HepG2 (cell line): ENCODE measurements around the gene FGF21. TPM values are rescaled to one million over a fixed set of nuclear protein-coding genes. Genes with fewer than 3 reads are reported as not detected.

ENCODE experiments used
- DMAP1 ChIP-seq: IDR thresholded peaks from 2 replicates; pipeline ENCODE4 v1.6.1; 2016
- EP300 ChIP-seq, 3 experiments: sonication (generic) in 1 of 3; formaldehyde crosslinking in 1 of 3; IDR thresholded peaks; 2 replicates each; pipeline versions ENCODE4 v1.5.1 to v1.6.1; 2011 to 2020; ENCODE audit warnings: low read depth in 2 of 3, low read length in 2 of 3, borderline replicate concordance in 1 of 3, improper control_type of control experiment in 1 of 3, mild to moderate bottlenecking in 1 of 3, missing genetic modification reagents in 1 of 3, moderate library complexity in 1 of 3
- FOXM1 ChIP-seq: sonication (generic); formaldehyde crosslinking; IDR thresholded peaks from 2 replicates; pipeline ENCODE4 v1.5.0; 2020; ENCODE audit warnings: missing genetic modification reagents
- HOXA5 ChIP-seq: sonication (generic); formaldehyde crosslinking; IDR thresholded peaks from 2 replicates; pipeline ENCODE4 v1.4.0; 2020; ENCODE audit warnings: missing genetic modification reagents
- KMT2B ChIP-seq: IDR thresholded peaks from 2 replicates; pipeline ENCODE4 v1.6.1; 2016; ENCODE audit warnings: missing genetic modification reagents, missing compliant biosample characterization
- RCOR2 ChIP-seq: IDR thresholded peaks from 2 replicates; pipeline ENCODE4 v1.6.1; 2016; ENCODE audit warnings: missing biosample characterization, missing genetic modification reagents
- RFX3 ChIP-seq: IDR thresholded peaks from 2 replicates; pipeline ENCODE4 v1.6.1; 2016; ENCODE audit warnings: missing biosample characterization, missing genetic modification reagents
- SMARCE1 ChIP-seq: fragments of 450-650 bp; IDR thresholded peaks from 2 replicates; pipeline ENCODE4 v1.6.1; 2017; ENCODE audit warnings: borderline replicate concordance
- SMC3 ChIP-seq: IDR thresholded peaks from 2 replicates; pipeline ENCODE4 v1.6.1; 2011; ENCODE audit warnings: low read length, improper control_type of control experiment
- TMF1 ChIP-seq: sonication (generic); formaldehyde crosslinking; IDR thresholded peaks from 2 replicates; pipeline ENCODE4 v1.8.1; 2022; ENCODE audit warnings: low read depth, missing genetic modification reagents
- ZIK1 ChIP-seq: sonication (generic); formaldehyde crosslinking; IDR thresholded peaks from 2 replicates; pipeline ENCODE4 v1.5.0; 2020; ENCODE audit warnings: mild to moderate bottlenecking, low read depth, missing genetic modification reagents, borderline replicate concordance
- ZNF382 ChIP-seq: sonication (generic); formaldehyde crosslinking; IDR thresholded peaks from 2 replicates; pipeline ENCODE4 v1.5.0; 2020; ENCODE audit warnings: missing genetic modification reagents, mild to moderate bottlenecking, borderline replicate concordance
- ZNF501 ChIP-seq: sonication (generic); formaldehyde crosslinking; IDR thresholded peaks from 2 replicates; pipeline ENCODE4 v1.5.1; 2020; ENCODE audit warnings: mild to moderate bottlenecking, moderate library complexity, missing genetic modification reagents
- ZNF883 ChIP-seq: sonication (generic); formaldehyde crosslinking; IDR thresholded peaks from 2 replicates; pipeline ENCODE4 v1.5.1; 2020; ENCODE audit warnings: mild to moderate bottlenecking, missing genetic modification reagents; ENCODE audit errors: not compliant biosample characterization
- polyA plus RNA-seq, 8 experiments: library from polyadenylated mRNA; depleted of rRNA in 3 of 8; stranded (reverse) in 7 of 8; unstranded in 1 of 8; fragments of >200 nt; fragmentation: Illumina TruSeq in 4 of 8; extraction: Trizol in 4 of 8; gene quantifications; 2 replicates each; pipeline versions ENCODE4 v1.2.1 to v1.2.3, GENCODE V29; 2011 to 2016; ENCODE audit warnings: low read depth in 4 of 8, missing spikeins in 1 of 8, mixed read lengths in 1 of 8; ENCODE audit not compliant: insufficient read depth in 1 of 8
- total RNA-seq, 5 experiments: library from RNA; depleted of rRNA; stranded (reverse); fragments of >200 nt; fragmentation: Illumina TruSeq; extraction: Trizol; gene quantifications; 2 replicates each; pipeline ENCODE4 v1.2.3, GENCODE V29; 2016; ENCODE audit warnings: low read depth in 1 of 5
- TF ChIP-seq, protein P1 (sequence below): sonication (generic); formaldehyde crosslinking; IDR thresholded peaks from 2 replicates; pipeline ENCODE4 v1.9.0; 2021; ENCODE audit warnings: missing genetic modification reagents, borderline replicate concordance
- TF ChIP-seq, protein P2 (sequence below): sonication (generic); formaldehyde crosslinking; IDR thresholded peaks from 2 replicates; pipeline ENCODE4 v1.5.0; 2020; ENCODE audit warnings: mild to moderate bottlenecking, missing genetic modification reagents, moderate library complexity
- TF ChIP-seq, protein P3 (sequence below): sonication (generic); formaldehyde crosslinking; IDR thresholded peaks from 2 replicates; pipeline ENCODE4 v1.4.0; 2020; ENCODE audit warnings: missing genetic modification reagents
- TF ChIP-seq, protein P4 (sequence below): sonication (generic); formaldehyde crosslinking; IDR thresholded peaks from 2 replicates; pipeline ENCODE4 v1.4.0; 2020; ENCODE audit warnings: missing genetic modification reagents

FGF21 gene
- total and polyA plus RNA-seq, 2 of the 13 experiments (the other 11 are each of a cell fraction or from before 2014, with no cell fraction given): 0.17 TPM; not detected in 1

DNA sequence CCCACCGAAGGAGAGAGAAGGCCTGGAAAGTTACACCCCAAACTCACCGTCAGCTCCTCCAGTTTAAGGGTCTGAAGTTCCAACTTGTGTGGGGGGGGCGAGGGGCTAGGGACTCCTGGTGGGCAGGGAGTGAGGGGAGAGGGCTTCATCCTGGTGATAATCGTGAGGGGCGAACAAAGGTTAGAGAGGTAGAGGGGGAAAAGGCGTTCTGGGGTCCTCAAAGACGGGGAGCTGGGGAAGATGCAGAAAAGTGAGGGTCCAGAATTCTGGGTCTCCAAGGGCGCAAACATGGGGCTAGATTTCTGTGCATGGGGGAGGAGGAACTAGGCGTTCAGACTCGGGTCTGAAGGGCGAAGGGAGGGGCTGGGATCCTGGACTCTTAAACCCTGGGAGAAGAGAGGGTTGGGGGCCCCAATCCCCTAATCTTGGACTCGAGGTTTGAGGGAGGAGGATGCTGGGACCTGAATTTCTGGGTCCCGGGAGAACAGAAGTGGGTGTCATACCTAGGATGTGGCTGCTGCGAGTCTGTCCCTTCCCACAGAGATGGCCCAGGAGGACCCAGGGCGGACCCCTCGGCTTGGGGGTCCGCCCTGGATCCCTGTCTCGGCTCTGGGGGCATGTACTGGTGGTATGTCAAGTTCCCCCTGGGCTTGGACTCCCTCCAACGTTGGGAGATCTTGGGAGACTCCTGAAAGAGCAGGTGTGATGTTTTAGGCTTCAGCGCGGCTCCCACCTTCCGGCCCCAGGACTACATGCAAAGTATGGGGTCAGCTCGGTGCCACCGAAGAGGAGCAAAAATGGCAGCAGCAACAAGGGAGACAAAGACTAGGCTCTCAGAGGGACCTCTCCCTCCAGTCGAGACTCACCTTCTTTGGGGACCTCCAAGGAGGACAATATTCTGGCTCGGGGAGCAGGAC is 40.3 kb upstream of the FGF21 start (continued):
- TF ChIP-seq ZNF501 (CRISPR knock-in tag): no peak
- TF ChIP-seq ZNF883 (CRISPR knock-in tag): no peak
- no peak for TF ChIP-seq RFX3 (CRISPR knock-in tag)
- TF ChIP-seq SMARCE1: no peak
- no peak for TF ChIP-seq HOXA5 (CRISPR knock-in tag)
- peak; percentile 35; the same call in 1 of the 2 replicates for TF ChIP-seq DMAP1
- TF ChIP-seq, protein P1, sequence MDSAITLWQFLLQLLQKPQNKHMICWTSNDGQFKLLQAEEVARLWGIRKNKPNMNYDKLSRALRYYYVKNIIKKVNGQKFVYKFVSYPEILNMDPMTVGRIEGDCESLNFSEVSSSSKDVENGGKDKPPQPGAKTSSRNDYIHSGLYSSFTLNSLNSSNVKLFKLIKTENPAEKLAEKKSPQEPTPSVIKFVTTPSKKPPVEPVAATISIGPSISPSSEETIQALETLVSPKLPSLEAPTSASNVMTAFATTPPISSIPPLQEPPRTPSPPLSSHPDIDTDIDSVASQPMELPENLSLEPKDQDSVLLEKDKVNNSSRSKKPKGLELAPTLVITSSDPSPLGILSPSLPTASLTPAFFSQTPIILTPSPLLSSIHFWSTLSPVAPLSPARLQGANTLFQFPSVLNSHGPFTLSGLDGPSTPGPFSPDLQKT (CRISPR knock-in tag): no peak
- TF ChIP-seq, protein P2, sequence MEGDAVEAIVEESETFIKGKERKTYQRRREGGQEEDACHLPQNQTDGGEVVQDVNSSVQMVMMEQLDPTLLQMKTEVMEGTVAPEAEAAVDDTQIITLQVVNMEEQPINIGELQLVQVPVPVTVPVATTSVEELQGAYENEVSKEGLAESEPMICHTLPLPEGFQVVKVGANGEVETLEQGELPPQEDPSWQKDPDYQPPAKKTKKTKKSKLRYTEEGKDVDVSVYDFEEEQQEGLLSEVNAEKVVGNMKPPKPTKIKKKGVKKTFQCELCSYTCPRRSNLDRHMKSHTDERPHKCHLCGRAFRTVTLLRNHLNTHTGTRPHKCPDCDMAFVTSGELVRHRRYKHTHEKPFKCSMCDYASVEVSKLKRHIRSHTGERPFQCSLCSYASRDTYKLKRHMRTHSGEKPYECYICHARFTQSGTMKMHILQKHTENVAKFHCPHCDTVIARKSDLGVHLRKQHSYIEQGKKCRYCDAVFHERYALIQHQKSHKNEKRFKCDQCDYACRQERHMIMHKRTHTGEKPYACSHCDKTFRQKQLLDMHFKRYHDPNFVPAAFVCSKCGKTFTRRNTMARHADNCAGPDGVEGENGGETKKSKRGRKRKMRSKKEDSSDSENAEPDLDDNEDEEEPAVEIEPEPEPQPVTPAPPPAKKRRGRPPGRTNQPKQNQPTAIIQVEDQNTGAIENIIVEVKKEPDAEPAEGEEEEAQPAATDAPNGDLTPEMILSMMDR: no peak
- TF ChIP-seq KMT2B (CRISPR knock-in tag): no peak
- TF ChIP-seq ZIK1 (CRISPR knock-in tag): no peak
- TF ChIP-seq, protein P3, sequence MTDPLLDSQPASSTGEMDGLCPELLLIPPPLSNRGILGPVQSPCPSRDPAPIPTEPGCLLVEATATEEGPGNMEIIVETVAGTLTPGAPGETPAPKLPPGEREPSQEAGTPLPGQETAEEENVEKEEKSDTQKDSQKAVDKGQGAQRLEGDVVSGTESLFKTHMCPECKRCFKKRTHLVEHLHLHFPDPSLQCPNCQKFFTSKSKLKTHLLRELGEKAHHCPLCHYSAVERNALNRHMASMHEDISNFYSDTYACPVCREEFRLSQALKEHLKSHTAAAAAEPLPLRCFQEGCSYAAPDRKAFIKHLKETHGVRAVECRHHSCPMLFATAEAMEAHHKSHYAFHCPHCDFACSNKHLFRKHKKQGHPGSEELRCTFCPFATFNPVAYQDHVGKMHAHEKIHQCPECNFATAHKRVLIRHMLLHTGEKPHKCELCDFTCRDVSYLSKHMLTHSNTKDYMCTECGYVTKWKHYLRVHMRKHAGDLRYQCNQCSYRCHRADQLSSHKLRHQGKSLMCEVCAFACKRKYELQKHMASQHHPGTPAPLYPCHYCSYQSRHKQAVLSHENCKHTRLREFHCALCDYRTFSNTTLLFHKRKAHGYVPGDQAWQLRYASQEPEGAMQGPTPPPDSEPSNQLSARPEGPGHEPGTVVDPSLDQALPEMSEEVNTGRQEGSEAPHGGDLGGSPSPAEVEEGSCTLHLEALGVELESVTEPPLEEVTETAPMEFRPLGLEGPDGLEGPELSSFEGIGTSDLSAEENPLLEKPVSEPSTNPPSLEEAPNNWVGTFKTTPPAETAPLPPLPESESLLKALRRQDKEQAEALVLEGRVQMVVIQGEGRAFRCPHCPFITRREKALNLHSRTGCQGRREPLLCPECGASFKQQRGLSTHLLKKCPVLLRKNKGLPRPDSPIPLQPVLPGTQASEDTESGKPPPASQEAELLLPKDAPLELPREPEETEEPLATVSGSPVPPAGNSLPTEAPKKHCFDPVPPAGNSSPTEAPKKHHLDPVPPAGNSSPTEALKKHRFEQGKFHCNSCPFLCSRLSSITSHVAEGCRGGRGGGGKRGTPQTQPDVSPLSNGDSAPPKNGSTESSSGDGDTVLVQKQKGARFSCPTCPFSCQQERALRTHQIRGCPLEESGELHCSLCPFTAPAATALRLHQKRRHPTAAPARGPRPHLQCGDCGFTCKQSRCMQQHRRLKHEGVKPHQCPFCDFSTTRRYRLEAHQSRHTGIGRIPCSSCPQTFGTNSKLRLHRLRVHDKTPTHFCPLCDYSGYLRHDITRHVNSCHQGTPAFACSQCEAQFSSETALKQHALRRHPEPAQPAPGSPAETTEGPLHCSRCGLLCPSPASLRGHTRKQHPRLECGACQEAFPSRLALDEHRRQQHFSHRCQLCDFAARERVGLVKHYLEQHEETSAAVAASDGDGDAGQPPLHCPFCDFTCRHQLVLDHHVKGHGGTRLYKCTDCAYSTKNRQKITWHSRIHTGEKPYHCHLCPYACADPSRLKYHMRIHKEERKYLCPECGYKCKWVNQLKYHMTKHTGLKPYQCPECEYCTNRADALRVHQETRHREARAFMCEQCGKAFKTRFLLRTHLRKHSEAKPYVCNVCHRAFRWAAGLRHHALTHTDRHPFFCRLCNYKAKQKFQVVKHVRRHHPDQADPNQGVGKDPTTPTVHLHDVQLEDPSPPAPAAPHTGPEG (CRISPR knock-in tag): no peak
- peak in 1 of 2 experiments; percentile 5; a peak in 1 of 4 replicates for TF ChIP-seq EP300 (IDR thresholded peaks at IDR 0.05; ENCODE audit: low read depth in 2 of 2, low read length in 2 of 2)
- no peak for TF ChIP-seq EP300 (CRISPR knock-in tag; IDR thresholded peaks at IDR 0.05; ENCODE audit: borderline replicate concordance)
- no peak for TF ChIP-seq ZNF382 (CRISPR knock-in tag)
- TF ChIP-seq FOXM1 (CRISPR knock-in tag): no peak
- no peak for TF ChIP-seq TMF1 (CRISPR knock-in tag)
- TF ChIP-seq, protein P4, sequence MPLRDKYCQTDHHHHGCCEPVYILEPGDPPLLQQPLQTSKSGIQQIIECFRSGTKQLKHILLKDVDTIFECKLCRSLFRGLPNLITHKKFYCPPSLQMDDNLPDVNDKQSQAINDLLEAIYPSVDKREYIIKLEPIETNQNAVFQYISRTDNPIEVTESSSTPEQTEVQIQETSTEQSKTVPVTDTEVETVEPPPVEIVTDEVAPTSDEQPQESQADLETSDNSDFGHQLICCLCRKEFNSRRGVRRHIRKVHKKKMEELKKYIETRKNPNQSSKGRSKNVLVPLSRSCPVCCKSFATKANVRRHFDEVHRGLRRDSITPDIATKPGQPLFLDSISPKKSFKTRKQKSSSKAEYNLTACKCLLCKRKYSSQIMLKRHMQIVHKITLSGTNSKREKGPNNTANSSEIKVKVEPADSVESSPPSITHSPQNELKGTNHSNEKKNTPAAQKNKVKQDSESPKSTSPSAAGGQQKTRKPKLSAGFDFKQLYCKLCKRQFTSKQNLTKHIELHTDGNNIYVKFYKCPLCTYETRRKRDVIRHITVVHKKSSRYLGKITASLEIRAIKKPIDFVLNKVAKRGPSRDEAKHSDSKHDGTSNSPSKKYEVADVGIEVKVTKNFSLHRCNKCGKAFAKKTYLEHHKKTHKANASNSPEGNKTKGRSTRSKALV (CRISPR knock-in tag): no peak
- no peak for TF ChIP-seq RCOR2 (CRISPR knock-in tag)
- TF ChIP-seq SMC3: no peak
